ENCODE measurements around the gene TBC1D9B. TPM values are rescaled to one million over a fixed set of nuclear protein-coding genes. Genes with fewer than 3 reads are reported as not detected.

Gene TBC1D9B
- total and polyA plus RNA-seq, 9 of the 15 experiments (the other 6 are each of a cell fraction or from before 2014, with no cell fraction given), result 2.9 to 59.1 (median 33.5) TPM

GRCh38 chr5:179836225-179837019 is 71.3 kb downstream of the TBC1D9B start (continued):
- TF ChIP-seq ZNF764 (CRISPR knock-in tag; IDR thresholded peaks at IDR 0.05; ENCODE audit: low read depth) (peak; percentile 96), ZNF318 (IDR thresholded peaks at IDR 0.05; ENCODE audit: borderline replicate concordance in 1 of 2, low read depth in 1 of 2) (peak in 1 of 2 experiments; percentile 93; a peak in 2 of 4 replicates), TAL1 (IDR thresholded peaks at IDR 0.05) (0 out of 2 replicates have a peak, but pooled peaks have one; percentile 7), HMBOX1 (IDR thresholded peaks at IDR 0.05) (no peak), CREB1 (IDR thresholded peaks at IDR 0.05) (no peak), CREB1 (CRISPR knock-in tag; IDR thresholded peaks at IDR 0.05) (peak; percentile 16; the same call in 1 of the 2 replicates), PTRF (tag; IDR thresholded peaks at IDR 0.05) (no peak), POLR2A (conservative IDR thresholded peaks at IDR 0.05) (peak; percentile 73), TCF7L2 (IDR thresholded peaks at IDR 0.05; ENCODE audit: low read depth, low read length) (no peak), E2F8 (IDR thresholded peaks at IDR 0.05; ENCODE audit: low read depth, partially characterized antibody) (peak; percentile 62), TAF1 (IDR thresholded peaks at IDR 0.05; ENCODE audit: control insufficient read depth, extremely low read depth, insufficient read depth, low read length, severe bottlenecking) (no peak), THRAP3 (IDR thresholded peaks at IDR 0.05; ENCODE audit: borderline replicate concordance) (peak; percentile 58; the same call in 1 of the 2 replicates), IFI16 (CRISPR knock-in tag; IDR thresholded peaks at IDR 0.05) (no peak), ZNF586 (CRISPR knock-in tag; conservative IDR thresholded peaks at IDR 0.05) (no peak), SNRNP70 (optimal IDR thresholded peaks at IDR 0.05; ENCODE audit: low read depth, low read length) (no peak), MAZ (CRISPR knock-in tag; conservative IDR thresholded peaks at IDR 0.05 in 1 of 2, IDR thresholded peaks at IDR 0.05 in 1 of 2) (peak; percentile 25 to 54; a peak in 2 of 4 replicates)

Data from K562 (cell line).